ENCODE measurements around the gene EPG5.

EPG5 gene

GRCh38 chr18:45890606-45891005 lies 76.5 kb downstream of the EPG5 start:
- TF ChIP-seq CTCF (IDR thresholded peaks at IDR 0.05; ENCODE audit: borderline replicate concordance, extremely low read depth, low read length, poor library complexity, severe bottlenecking) (no peak), EZH2 (IDR thresholded peaks at IDR 0.05; ENCODE audit: borderline replicate concordance, low read depth, low read length, severe bottlenecking) (no peak)
- H3K9ac ChIP-seq (ENCODE audit: low read depth, low read length): no peak overlapping the region
- ATAC-seq (ENCODE audit: insufficient read depth, low read depth): no peak
- H3K4me1 ChIP-seq (ENCODE audit: insufficient read depth, low read length): no peaks in the 10 kb centered on the region
- peaks cover 54% of the 10 kb centered on the region for H3K36me3 ChIP-seq (ENCODE audit: insufficient read depth, low read length)
- no peak for DNase-seq
- no peak overlapping the region for H2AFZ ChIP-seq (ENCODE audit: low read depth, low read length)
- H4K20me1 ChIP-seq (ENCODE audit: insufficient read depth, low read length): no peaks in the 10 kb centered on the region
- H3K4me3 ChIP-seq (ENCODE audit: low read depth in 1 of 2, low read length in 2 of 2): no peak overlapping the region
- no peaks in the 10 kb centered on the region for H3K79me2 ChIP-seq (ENCODE audit: insufficient read depth, low read length)
- no peaks in the 10 kb centered on the region for H3K9me3 ChIP-seq (ENCODE audit: insufficient read depth, low read length, severe bottlenecking)
- no peaks in the 10 kb centered on the region for H3K27me3 ChIP-seq (ENCODE audit: insufficient read depth, low read length, poor library complexity)
- H3K4me2 ChIP-seq (ENCODE audit: insufficient read depth, low read length): no peak overlapping the region
- no peak overlapping the region for H3K27ac ChIP-seq (ENCODE audit: low read length)

GRCh38 chr18:45889419-45890064 lies 77.6 kb downstream of the EPG5 start:
- ATAC-seq (ENCODE audit: insufficient read depth, low read depth): no peak
- H3K4me2 ChIP-seq (ENCODE audit: insufficient read depth, low read length): no peak overlapping the region
- no peak for DNase-seq
- no peaks in the 10 kb centered on the region for H3K79me2 ChIP-seq (ENCODE audit: insufficient read depth, low read length)
- no peaks in the 10 kb centered on the region for H3K4me1 ChIP-seq (ENCODE audit: insufficient read depth, low read length)
- H3K36me3 ChIP-seq (ENCODE audit: insufficient read depth, low read length): peaks cover 49% of the 10 kb centered on the region
- no peak overlapping the region for H2AFZ ChIP-seq (ENCODE audit: low read depth, low read length)
- no peak overlapping the region for H3K27ac ChIP-seq (ENCODE audit: low read length)
- H3K9me3 ChIP-seq (ENCODE audit: insufficient read depth, low read length, severe bottlenecking): no peaks in the 10 kb centered on the region
- no peaks in the 10 kb centered on the region for H3K27me3 ChIP-seq (ENCODE audit: insufficient read depth, low read length, poor library complexity)
- H4K20me1 ChIP-seq (ENCODE audit: insufficient read depth, low read length): no peaks in the 10 kb centered on the region
- TF ChIP-seq EZH2 (IDR thresholded peaks at IDR 0.05; ENCODE audit: borderline replicate concordance, low read depth, low read length, severe bottlenecking) (no peak), CTCF (IDR thresholded peaks at IDR 0.05; ENCODE audit: borderline replicate concordance, extremely low read depth, low read length, poor library complexity, severe bottlenecking) (no peak)
- H3K4me3 ChIP-seq (ENCODE audit: low read depth in 1 of 2, low read length in 2 of 2): no peak overlapping the region
- no peak overlapping the region for H3K9ac ChIP-seq (ENCODE audit: low read depth, low read length)

- Histone ChIP-seq H4K20me1 (ENCODE audit: insufficient read depth, low read length) (no peaks in the 10 kb centered on the region), H3K4me2 (ENCODE audit: insufficient read depth, low read length) (no peak overlapping the region), H3K4me3 (ENCODE audit: low read depth in 1 of 2, low read length in 2 of 2) (no peak overlapping the region), H3K27me3 (ENCODE audit: insufficient read depth, low read length, poor library complexity) (no peaks in the 10 kb centered on the region), H3K9ac (ENCODE audit: low read depth, low read length) (no peak overlapping the region), H3K4me1 (ENCODE audit: insufficient read depth, low read length) (no peaks in the 10 kb centered on the region), H3K36me3 (ENCODE audit: insufficient read depth, low read length) (peaks cover 51% of the 10 kb centered on the region), H3K9me3 (ENCODE audit: insufficient read depth, low read length, severe bottlenecking) (no peaks in the 10 kb centered on the region), H3K79me2 (ENCODE audit: insufficient read depth, low read length) (no peaks in the 10 kb centered on the region), H2AFZ (ENCODE audit: low read depth, low read length) (no peak overlapping the region), H3K27ac (ENCODE audit: low read length) (no peak overlapping the region)
- ATAC-seq (ENCODE audit: insufficient read depth, low read depth) (no peak), DNase-seq (no peak)
- TF ChIP-seq EZH2 (IDR thresholded peaks at IDR 0.05; ENCODE audit: borderline replicate concordance, low read depth, low read length, severe bottlenecking) (no peak), CTCF (IDR thresholded peaks at IDR 0.05; ENCODE audit: borderline replicate concordance, extremely low read depth, low read length, poor library complexity, severe bottlenecking) (no peak)
Measured at GRCh38 chr18:45887585-45887984, 79.5 kb downstream of the EPG5 start.

Measured in DND-41 (cell line).